Measurements from ENCODE around the gene ITGB1.

DNA sequence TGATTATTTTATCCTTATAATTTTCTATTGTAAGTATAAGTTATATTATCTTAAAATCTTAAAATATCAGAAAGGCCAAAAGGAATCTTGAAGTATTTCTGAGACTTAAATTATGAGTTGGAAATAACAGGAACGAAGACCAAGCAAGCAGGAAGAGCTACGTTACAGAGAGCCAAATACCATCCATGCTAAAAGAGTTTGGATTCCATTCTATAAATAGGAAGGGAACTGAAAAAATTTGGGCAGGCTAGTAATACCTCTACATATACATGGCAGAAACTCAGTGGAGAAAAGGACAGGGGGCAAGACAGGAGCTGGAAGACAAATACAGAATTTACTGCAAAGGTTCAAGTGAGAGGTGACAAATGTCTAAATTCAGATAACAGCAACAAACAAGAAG is 16.7 kb downstream of the ITGB1 start:
- TF ChIP-seq CTCF (IDR thresholded peaks at IDR 0.05) (no peak), POLR2A (IDR thresholded peaks at IDR 0.05) (no peak)
